OCI-M2 (cell line): ENCODE data around the gene PTHLH.

ENCODE experiments used
- DNase-seq: peaks from one replicate; lab custom pipeline; 2025; ENCODE audit not compliant: unreplicated experiment; lab: John Stamatoyannopoulos, UW

Gene PTHLH

DNA sequence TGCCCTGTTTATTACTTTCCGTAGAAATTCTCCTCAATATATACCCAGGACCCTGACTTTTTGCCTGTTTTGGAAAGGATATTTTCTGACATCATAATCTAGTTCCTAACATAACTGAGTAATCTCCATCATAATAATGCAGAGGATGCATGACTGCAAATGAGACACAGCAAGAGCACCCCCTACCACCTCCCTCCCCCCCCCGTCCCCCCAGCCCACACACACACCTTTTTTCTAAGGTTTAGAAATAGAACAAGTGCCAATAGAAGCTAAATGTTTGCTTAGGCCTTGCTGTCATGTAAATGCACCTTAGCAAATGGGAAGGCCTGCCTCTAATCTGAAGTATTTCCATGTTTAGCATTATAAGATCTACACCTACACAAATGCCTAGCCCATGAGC lies at the start of gene PTHLH:
Gene PTHLH, minus strand, starts transcription at position 13 of the 400 bp plus-strand sequence. CDS start 3,239 bp downstream, outside the sequence.
- DNase-seq = no peak

DNA sequence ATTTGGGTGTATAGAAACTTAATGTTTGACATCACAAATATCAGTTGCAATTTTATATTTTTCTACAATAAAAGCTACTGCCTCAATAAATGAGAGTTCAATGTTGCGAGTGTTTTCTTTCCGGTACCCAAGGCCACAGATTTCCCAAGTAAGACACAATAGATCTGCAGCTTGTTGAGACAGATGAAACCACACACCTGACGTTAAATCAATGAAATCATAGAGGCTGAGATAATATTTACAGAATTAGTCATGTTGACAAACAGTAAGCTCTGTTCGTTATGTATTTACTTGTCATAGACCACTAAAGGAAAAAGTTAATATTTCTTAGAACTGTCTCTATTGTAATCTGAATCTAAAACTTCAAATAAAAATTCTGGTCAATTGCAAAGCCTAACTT lies 49.2 kb upstream of the PTHLH start:
- no peak for DNase-seq

DNA sequence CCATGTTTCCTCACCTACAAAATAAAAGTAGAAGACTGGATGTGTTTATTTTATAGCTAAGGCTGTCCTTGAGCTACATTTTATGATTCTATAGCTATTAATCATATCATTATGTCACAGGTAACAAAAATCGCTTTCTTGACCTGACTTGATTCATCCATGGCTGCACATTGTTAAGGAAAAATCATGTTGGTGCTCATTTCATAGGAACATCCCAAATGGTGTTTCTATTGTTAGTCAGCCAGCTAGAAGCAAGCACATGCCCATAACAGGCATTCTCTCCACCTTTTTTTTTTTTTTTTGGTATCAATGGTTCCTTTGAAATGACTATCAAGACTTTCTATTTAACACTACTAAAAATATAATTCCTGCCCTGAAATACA lies 45.3 kb upstream of the PTHLH start:
- DNase-seq = no peak

DNA sequence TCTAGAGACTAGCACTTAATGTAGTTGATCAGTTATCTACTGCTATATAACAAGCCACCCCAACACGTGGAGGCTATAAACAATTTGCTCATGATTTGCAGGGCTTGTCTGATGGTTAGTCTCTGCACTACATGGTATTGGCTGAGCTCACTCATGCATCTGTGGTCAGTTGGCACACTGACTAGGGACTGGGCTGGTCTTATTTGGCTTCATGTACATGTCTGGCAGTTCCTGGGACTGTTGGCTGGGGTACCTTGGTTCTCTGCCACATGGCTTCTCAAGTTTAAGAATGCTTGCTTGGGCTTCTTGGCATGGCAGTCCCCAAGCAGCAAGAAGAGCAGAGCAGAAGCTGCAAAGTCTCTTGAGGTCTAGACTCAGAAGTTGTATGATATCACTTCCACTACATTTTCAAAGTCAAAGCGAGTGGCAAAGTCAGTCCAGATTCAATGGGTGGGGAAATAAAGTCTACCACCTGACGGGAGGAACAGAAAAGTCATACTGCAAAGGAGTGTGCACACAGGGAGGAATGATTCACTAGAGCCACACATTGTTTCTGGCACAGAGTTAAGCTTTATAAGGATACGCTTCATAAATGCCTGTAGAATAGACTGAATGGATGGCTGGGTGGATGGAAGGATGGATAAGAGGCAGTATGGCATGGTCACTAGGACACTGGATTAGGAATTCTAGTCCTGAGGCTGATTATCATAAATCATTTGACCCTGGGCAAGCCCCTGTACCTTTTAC lies 44.8 kb upstream of the PTHLH start:
- DNase-seq = no peak

DNA sequence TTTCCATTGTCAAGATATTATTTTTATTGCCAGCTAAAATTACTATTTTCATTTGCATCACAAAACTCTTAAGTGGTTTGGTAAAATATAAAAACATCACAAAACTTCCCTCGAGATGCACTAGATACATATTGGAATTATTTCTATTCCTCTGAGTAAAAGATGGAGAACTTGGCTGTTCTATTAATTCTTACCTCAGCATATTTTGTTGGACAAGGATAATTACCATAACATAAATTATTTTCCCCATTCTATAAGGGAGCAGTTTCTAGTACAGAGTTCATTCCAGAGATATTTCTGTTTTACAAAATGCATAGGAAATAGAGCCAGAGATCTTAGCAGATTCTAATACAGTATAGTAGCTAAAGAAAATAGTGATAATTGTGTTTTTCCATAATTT lies 42.6 kb upstream of the PTHLH start:
- no peak for DNase-seq

DNA sequence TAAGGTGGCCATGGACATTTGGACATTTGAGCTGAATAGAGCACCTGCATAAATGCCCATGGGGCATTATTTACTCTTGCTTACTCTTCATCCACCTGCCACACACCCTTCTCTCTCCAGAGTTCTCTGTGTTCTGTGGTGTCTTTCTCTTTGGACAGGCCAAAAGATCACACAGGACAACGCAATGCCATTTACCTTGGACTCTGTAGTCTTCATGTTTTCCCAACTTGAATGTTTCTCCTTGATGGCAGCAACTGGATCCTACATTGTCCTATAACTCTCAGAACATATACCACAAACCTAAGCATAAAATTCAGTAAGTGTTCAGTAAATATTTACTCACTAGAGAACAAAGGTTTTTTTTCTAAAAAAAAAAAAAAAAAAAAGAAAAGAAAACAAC lies 41.7 kb upstream of the PTHLH start:
- DNase-seq = no peak

DNA sequence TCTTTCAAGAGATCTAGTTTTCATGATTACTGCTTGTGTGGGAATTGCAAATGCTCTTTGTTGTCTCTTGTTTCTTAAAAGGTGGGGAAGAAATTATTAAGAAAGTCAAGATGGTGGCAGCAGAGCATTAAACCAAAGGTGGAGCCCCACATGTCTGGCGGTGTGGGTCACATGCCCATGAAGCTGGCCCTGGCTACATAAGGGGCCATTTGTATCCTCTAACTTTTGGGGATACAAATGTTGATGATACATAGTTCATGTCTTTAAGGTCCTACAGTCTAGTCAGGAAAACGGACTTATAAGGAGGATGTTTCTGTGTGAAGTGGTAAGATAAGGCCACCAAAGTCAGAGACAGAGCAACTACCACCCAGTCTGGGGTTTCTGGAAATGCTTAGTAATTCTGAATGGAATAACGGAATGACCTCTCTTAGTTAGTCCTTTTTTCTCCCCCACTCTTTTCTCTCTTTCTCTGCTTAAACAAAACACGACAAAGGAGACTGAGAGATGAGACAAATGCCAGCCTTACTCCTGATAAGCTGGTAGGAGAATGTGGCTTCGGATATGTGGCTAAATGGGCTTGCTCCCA lies 39.9 kb upstream of the PTHLH start:
- no peak for DNase-seq

DNA sequence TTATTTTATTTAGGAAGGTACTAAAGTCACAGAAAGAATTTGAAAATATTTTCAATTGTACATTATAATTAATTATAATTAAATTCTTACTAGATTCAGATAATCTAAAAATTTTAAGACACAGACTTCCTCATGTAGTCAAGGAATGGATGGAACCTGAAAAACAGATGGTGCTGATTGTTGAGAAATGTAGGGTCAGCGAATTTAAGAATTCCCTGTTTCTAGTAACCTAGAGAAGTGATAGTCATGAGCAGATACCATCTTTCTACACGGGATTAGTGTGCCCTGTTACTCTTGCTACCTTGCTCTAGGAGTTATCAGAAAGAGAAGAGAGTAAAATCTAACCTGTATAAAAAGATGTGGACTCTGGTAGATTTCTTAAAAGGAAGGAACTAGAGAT lies 37.5 kb upstream of the PTHLH start:
- no peak for DNase-seq

DNA sequence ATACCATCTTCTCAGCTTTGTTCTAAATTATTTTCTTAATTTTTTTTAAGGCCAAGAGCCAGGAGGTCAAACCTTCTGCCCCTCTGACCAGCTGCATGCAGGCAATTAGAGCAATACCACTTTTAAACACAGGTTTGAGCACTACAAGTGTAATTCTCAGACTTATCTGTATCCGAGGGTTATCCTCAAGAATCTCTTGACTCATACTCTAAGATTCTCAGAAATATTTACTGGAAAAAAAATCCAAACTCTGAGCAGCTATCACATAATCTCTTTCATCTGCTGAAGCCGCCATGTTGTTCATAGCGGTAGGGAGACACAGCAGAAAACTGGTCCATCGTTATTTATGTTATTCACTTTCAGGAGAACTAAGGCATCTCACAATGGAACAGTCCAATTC lies 27.4 kb upstream of the PTHLH start:
- DNase-seq = no peak

DNA sequence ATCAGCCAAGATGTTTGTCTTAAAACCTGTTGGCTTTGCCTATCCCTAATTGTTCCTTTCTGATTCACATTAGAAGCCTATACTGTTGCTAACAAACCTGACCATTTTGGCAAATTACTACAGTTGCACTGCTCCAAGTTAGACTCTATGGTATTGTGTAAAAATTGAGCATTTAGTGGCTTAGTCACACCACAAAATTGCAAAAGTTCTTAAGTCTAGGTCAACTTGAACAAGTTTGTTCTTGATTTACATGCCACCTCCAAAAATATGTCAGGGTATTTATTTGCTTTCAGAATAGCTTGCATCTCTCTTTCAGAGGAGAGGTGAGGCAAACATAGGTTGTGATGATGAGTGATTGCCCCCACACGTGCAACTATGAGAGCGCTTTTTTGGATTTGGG lies 27.0 kb upstream of the PTHLH start:
- DNase-seq = no peak

DNA sequence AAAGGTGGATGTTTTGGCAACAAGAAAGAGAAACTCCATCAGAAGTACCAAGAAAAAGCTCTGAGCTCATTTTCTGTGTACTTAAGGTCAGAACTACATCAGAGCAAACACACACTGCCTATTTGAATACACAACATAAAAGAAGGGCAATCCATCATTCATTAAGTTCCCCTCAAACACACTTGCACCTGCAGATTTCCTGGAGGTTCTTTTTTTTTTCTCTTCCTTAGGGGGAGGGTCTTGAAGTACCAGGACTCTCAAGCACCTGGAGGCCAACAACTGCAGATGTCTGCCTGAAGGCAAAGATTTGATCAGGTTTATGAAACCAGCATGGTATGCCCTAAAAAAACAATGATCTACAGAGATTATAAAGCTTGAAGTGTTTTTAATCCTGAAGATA lies 26.1 kb upstream of the PTHLH start:
- no peak for DNase-seq

DNA sequence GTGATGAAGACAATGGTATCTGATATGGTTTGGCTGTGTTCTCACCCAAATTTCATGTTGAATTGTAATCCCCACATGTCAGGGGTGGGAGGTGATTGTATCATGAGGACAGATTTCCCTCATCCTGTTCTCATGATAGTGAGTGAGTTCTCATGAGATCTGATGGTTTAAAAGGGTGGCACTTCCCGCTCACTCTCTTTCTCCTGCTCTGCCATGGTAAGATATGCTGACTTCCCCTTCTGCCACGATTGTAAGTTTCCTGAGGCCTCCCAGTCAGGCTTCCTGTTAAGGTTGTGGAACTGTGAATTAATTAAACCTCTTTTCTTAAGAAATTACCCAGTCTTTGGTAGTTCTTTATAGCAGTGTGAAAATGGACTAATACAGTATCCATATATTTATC lies 25.6 kb upstream of the PTHLH start:
- DNase-seq = no peak

DNA sequence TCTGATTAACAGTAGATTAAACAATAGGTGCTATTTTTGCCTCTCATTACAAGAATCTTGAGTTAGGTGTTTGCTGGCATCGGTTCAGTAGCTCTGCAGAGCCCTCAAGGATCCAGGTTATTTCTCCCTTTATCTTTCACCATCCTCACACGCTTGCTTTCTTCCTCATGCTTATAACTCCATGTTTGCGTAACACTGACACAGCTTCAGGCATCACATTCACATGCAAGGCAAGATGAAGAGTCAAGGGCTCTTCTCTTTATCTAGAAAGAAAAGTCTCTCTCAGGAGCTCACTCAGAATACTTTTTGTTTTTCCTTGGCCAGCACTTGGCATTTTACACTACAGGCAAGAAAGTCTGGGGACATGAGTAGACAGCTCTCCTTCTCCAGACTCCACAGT lies 24.2 kb upstream of the PTHLH start:
- DNase-seq = no peak

DNA sequence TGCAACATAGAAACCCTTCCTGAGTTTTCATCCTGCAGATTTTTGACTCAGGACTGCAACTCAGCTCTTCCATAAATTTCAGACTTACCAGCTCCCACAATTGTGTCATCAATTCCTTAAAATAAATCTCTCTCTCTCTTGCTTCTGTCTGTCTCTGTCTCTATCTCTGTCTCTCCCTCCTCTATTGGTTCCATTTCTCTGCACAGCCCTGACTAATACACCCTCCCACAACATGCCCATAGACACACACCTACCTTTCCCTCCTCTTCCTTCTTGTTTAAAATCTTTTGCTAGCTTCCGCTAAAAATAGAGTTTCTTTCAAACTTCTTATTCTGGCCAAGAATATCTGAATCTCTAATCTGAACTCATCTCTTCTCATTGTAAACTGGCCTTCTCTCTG lies 22.9 kb upstream of the PTHLH start:
- no peak for DNase-seq

DNA sequence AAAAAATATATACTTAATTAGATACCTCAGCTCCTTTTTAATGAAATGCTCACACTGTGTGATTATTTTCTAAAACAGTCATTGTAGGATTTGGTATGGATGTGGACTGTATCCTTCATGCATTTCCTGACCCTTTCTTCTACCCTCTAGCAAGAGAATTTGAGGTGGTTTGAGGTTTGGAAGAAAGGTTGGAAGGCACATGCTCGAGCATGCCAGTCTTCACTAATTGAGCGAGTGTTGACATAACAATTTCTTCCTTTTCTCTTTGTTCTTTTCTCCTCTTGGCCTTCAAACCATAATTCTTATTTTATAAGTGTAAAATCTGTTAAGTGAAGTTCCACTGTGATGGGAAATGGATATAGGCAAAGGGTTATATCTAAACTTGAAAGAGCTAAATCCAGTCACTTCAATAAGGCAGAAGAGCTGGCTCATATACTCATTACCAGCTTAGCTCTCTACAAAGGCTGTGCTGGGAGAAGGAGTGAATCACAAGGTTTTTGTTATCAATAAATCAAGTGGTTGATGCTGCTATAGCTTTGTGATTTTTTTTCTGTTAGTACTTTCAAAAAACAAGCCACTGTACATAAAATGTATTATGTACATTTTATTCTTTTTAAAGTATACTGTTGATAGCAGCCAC lies 16.2 kb upstream of the PTHLH start:
- no peak for DNase-seq

DNA sequence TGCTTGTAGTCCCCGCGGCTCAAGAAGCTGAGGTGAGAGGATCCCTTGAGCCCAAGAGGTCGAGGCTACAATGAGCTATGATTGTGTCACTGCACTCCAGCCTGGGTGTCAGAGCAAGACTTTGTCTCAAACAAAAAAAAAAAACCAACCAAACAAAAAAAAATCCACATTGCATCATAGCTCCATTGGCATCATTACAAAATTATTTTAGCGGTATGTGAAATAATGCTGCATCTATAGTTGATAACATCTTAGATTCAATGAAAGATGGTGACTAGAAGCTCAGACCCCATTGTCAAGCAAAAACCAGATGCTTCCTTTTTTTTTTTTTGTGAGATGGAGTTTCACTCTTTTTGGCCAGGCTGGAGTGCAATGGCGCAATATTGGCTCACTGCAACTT lies 14.8 kb upstream of the PTHLH start:
- DNase-seq = no peak

DNA sequence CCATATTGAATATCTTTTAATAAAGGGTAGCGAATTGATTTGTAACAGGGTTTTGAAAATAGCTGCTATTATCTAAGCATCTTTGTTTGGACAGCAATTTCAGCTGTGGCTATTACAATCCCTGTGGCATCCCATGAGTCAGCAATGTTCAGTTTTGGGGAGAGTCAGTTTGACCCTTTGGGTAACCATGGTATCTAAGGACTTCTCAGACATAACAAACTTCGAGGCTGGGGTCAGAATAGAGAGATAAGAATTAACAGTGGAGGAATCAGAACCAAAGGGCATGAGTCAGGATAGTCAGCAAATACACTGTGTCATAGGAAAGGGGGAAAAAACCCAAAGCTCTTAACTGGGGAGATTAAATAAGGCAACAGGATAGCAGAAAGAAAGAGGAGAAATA lies 11.7 kb upstream of the PTHLH start:
- no peak for DNase-seq

DNA sequence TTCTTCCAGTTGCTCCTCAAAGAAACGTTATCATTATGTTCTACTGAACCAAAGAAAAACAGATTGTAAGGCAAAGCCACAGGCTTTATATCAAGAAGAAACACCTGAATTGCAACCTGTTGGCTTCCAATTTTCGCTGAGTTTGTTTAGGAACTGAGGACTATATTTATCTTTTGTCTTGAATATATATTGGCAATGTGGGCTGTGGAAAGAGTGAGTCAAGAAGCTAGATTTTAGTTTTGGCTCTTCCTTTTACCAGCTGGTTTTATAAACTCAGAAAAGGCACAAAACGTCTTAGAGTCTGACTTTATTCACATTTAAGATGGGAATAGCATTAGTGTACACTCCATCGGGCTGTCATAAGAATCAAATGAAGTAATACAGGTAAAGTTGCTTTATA lies 10.4 kb upstream of the PTHLH start:
- DNase-seq = no peak

DNA sequence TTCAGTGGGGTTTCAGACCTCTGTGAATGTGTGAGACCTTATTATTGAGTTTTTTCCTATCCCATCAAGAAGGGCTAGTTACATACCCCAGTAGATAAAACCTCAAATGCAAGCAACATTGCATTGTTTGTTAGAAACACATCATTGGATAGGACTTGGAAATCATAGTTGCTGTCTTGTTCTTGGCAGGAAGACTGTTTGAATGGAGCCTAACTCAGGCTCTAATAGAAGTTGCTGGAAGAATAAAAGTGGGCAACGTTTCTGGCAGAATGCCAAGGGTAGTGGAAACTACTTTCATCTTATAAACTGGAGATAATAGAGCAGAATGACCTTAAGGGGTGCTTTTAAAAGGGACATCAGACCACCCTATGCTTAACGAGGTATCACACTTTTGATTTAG lies 9.9 kb upstream of the PTHLH start:
- no peak for DNase-seq

DNA sequence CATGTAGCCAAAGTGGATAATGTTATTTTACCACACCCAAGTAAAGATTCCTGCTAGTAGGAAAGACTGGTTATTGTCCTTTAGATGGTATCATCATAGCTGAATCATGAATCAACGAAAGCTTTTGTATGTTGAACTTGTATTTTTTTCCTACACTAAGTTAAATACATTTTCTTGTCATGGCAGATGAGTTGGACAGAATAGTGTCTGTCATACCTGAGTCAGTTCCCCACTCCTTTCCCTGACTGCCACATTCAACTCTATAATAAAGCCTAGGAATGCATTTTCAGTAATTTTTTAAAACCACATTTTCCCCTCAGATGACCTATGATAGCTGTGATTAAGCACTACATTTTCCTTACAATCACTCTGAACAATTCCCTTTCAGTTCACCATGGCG lies 9.3 kb upstream of the PTHLH start:
- DNase-seq = no peak

DNA sequence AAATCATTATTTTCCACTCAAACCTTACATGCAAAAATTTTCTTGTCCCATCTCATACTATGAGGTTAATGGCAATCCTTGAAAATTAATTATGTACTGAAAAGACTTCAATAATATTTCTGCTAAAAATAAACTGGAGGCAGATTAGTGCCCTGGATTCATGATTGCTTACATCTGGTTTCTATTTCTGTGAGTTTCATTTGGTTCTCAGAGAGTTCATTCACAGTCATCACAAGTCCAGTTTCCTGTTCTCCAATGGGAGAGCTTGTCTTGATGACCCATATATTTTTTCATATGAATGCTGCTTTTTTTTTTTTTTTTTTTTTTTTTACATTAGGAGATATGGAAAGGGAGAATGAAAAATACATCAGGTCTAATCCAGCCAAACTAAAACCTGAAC lies 6.6 kb upstream of the PTHLH start:
- DNase-seq = no peak

DNA sequence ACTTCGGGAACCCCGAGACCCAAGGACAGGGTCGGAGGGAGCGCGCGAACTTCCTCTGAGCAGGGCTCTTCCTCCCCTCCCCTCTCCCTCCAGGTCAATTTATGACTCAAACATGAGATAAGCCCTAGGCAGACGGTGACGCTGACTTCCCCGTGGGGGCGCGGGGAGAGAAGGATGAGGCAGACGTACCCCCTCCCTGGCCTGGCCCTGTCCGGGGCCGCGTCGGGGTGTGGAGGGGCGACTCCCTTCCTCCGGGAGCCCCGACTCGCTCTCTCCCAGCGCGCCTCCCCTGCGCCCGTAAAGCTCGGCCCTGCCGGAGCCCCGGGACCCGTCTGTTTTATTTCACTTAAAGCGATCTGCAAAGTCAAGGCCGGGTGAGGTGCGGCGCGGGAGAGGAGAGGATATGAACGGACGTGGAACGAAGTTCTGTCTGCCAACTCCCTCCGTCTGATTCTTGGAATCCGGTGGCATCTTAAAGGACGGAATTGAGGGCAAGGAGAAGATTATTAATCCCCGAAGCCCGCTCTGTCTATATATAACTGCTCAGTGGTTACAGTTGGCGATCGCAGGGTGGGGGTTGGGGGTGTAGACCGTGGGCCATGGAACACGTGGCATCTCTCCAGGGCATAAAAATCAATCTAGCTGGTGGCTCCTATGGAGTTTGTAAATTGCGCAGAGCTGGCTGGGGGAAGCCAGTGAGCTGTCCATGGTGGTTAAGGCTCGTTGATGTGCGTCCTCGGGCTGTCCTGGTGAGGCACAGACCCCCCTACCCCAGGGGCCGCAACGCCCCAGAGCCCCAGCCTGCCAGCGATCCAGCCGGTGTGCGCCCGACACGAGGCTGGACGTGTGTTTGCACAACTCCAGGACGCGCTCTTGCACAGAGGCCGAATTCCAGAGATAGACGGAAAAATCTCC lies 2.9 kb upstream of the PTHLH start:
- no peak for DNase-seq
